ENCODE results near the gene ARHGEF25. TPM values are rescaled to one million over a fixed set of nuclear protein-coding genes. Genes with fewer than 3 reads are reported as not detected.

ARHGEF25 gene
- total and polyA plus RNA-seq, 2 of the 4 experiments (the other 2 are of a cell fraction) = 6.3 to 17.9 TPM

GRCh38 chr12:57628280-57629191 lies 17.3 kb downstream of the ARHGEF25 start:
- Histone ChIP-seq H2BK20ac (ENCODE audit: low read depth, low read length) (no peak overlapping the region), H2BK5ac (ENCODE audit: low read depth, low read length, poor library complexity, severe bottlenecking) (no peak overlapping the region), H3K18ac (ENCODE audit: low read depth, low read length) (no peak overlapping the region), H3K27ac (ENCODE audit: insufficient read depth, low read length) (no peak overlapping the region), H3K9me3 (ENCODE audit: control insufficient read depth, insufficient read depth, low read length) (no peaks in the 10 kb centered on the region), H4K20me1 (ENCODE audit: insufficient read depth, low read length) (no peaks in the 10 kb centered on the region; the same call in 1 of the 2 replicates), H3K56ac (ENCODE audit: extremely low read depth, insufficient read depth, low read length) (no peak overlapping the region), H3K4me1 (ENCODE audit: control insufficient read depth, insufficient read depth, low read length) (peaks cover 2% of the 10 kb centered on the region; the same call in 1 of the 2 replicates), H4K5ac (ENCODE audit: low read depth, low read length) (no peak overlapping the region), H3K36me3 (ENCODE audit: control insufficient read depth, insufficient read depth, low read length) (peaks cover 2% of the 10 kb centered on the region; the same call in 1 of the 2 replicates), H3K79me1 (ENCODE audit: low read depth in 1 of 2, low read length in 2 of 2) (no peaks in the 10 kb centered on the region), H3K23ac (ENCODE audit: low read depth, low read length) (no peak overlapping the region), H4K8ac (ENCODE audit: low read depth in 2 of 2, low read length in 2 of 2) (no peak overlapping the region), H2AFZ (replicated peaks; ENCODE audit: low read length, poor library complexity) (peak overlapping the region; percentile 75), H2BK120ac (ENCODE audit: low read depth, low read length) (no peak overlapping the region), H3K9me1 (ENCODE audit: insufficient read depth, low read length) (peaks cover 4% of the 10 kb centered on the region; the same call in 1 of the 2 replicates), H3K14ac (replicated peaks; ENCODE audit: low read depth, low read length) (no peak overlapping the region), H2AK9ac (replicated peaks; ENCODE audit: low read depth, low read length, poor library complexity) (peak overlapping the region; percentile 55), H3K4me2 (ENCODE audit: low read depth, low read length) (no peak overlapping the region), H4K91ac (ENCODE audit: insufficient read depth, low read depth, low read length) (no peak overlapping the region), H3K4me3 (ENCODE audit: insufficient read depth, low read depth, low read length) (no peak overlapping the region), H2BK15ac (ENCODE audit: low read depth, low read length) (no peak overlapping the region), H2AK5ac (ENCODE audit: low read depth, low read length) (no peak overlapping the region), H3K27me3 (ENCODE audit: control insufficient read depth, insufficient read depth, low read length) (peaks cover 72% of the 10 kb centered on the region), H3K4ac (ENCODE audit: low read depth, low read length) (no peak overlapping the region), H3K9ac (ENCODE audit: low read depth, low read length) (no peak overlapping the region)
- 59% methylated on average over 14 of the region's 29 CpGs; no CpG with 5 or more reads in 1 of the 2 experiments for WGBS, 2 experiments (ENCODE audit: extremely low coverage in 2 of 2, insufficient read length in 1 of 2)
- intact Hi-C loops (cut with micrococcal nuclease) (no loop called here), dilution Hi-C loops (cut with HindIII; ENCODE audit: low sequenced_read_pairs, unreplicated experiment) (no loop called here), in situ Hi-C loops (cut with MboI; ENCODE audit: low sequenced_read_pairs) (no loop called here)
- no peak for TF ChIP-seq CEBPB (IDR thresholded peaks at IDR 0.05; ENCODE audit: low read depth, low read length)
- no peak for TF ChIP-seq MXI1 (IDR thresholded peaks at IDR 0.05; ENCODE audit: borderline replicate concordance, low read depth, low read length)
- no peak for TF ChIP-seq FOS (IDR thresholded peaks at IDR 0.05; ENCODE audit: low read depth, low read length)
- TF ChIP-seq BHLHE40 (IDR thresholded peaks at IDR 0.05; ENCODE audit: low read depth, low read length) = no peak
- no peak for TF ChIP-seq NFE2L2 (IDR thresholded peaks at IDR 0.05; ENCODE audit: low read depth, low read length)
- no peak for TF ChIP-seq CHD1 (IDR thresholded peaks at IDR 0.05; ENCODE audit: low read depth, low read length)
- TF ChIP-seq POLR2A (IDR thresholded peaks at IDR 0.05; ENCODE audit: low read depth, low read length) = no peak
- no peak for TF ChIP-seq ELK1 (IDR thresholded peaks at IDR 0.05; ENCODE audit: borderline replicate concordance, low read depth, low read length)
- TF ChIP-seq RAD21 (IDR thresholded peaks at IDR 0.05; ENCODE audit: low read length) = no peak
- no peak for TF ChIP-seq MAFK (IDR thresholded peaks at IDR 0.05; ENCODE audit: low read depth, low read length)
- TF ChIP-seq SMC3 (IDR thresholded peaks at IDR 0.05; ENCODE audit: low read depth, low read length) = no peak
- POLR2A ChIA-PET (ENCODE audit: unreplicated experiment) = no interaction called here
- ATAC-seq (ENCODE audit: low read depth) (no peak), DNase-seq (no peak)
- BruUV-seq (replicated peaks) = no TSS peak
- CTCF ChIA-PET = interaction anchor here (0.8 to 1.1 kb wide), 2 partner anchors 45 to 66 kb away, joined by 4 read pairs; partner anchors contain the start of gene OS9

All from IMR-90 (cell line).